ENCODE results near the gene SPON1. TPM values are rescaled to one million over a fixed set of nuclear protein-coding genes. Genes with fewer than 3 reads are reported as not detected.

Gene SPON1
- total RNA-seq, 1 experiment from 2014 or later: 0.20 TPM

DNA sequence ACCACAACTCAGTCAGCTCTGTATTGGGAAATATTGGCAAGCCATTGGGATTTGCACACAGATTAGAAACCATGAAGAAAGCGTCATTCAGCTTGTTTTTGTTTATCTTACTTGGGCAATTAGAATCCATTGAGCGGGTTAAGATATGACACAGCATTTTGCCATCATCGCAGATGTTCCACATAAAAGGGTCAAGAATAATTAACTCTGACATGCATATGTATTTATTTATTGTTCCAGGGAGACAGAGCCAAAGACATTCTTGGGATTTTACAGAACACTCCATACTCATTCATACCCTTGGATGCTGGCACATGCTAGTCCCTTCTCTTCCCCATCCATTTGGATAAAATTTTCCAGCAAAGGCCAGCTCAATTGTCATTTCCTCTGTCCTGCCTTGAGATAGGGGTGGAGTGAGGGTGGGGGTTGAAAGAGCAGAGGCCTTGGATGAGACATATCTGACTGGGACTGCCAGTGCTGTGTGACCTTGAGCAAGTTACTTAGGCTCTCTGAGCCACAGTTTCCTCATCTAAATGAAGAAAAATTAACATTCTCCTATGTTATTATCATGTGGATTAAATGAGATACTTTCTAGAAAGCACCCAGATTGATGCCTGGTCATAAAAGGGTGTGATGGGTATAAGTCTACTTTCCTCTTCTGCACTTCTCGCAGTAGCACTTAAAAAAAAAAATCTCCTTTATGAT, 216.7 kb downstream of the SPON1 start:
- DNase-seq: no peak
- no peak overlapping the region for H2BK5ac ChIP-seq (ENCODE audit: insufficient read length, low read length)
- H3K4me2 ChIP-seq (ENCODE audit: insufficient read depth, insufficient read length, low read length): no peak overlapping the region
- no peak overlapping the region for H3K18ac ChIP-seq (ENCODE audit: insufficient read length, low read depth, low read length)
- H3K27ac Mint-ChIP-seq: no peak overlapping the region
- H3T11ph ChIP-seq (ENCODE audit: low read length): no peak overlapping the region
- H3K27me3 Mint-ChIP-seq (ENCODE audit: low read depth): no peaks in the 10 kb centered on the region; the same call in 1 of the 2 replicates
- H4K20me1 ChIP-seq (ENCODE audit: control insufficient read depth, insufficient read depth, insufficient read length): no peaks in the 10 kb centered on the region
- no peak overlapping the region for H3K14ac ChIP-seq (ENCODE audit: insufficient read depth, low read length)
- no peak overlapping the region for H3K4ac ChIP-seq (ENCODE audit: low read depth, low read length)
- H3K79me2 ChIP-seq (ENCODE audit: insufficient read depth, low read length): no peaks in the 10 kb centered on the region
- no peak overlapping the region for H2BK120ac ChIP-seq (ENCODE audit: low read depth, low read length, poor library complexity, severe bottlenecking)
- H3K23me2 ChIP-seq (ENCODE audit: insufficient read length, low read depth, low read length, poor library complexity, severe bottlenecking): no peaks in the 10 kb centered on the region
- H3K4me3 Mint-ChIP-seq: no peak overlapping the region
- H2BK20ac ChIP-seq (ENCODE audit: low read depth, low read length, poor library complexity, severe bottlenecking): no peak overlapping the region
- no peak overlapping the region for H3K56ac ChIP-seq (ENCODE audit: insufficient read length, low read depth, low read length)
- H3K9me3 ChIP-seq (ENCODE audit: control insufficient read depth, low read depth, low read length): no peaks in the 10 kb centered on the region
- no peak overlapping the region for H2AK5ac ChIP-seq (ENCODE audit: insufficient read length, low read length)
- peaks cover 4% of the 10 kb centered on the region; the same call in 1 of the 2 replicates for H3K4me1 ChIP-seq (ENCODE audit: insufficient read depth, low read length)
- peaks cover 17 to 20% of the 10 kb centered on the region in 2 experiments for H3K4me1 Mint-ChIP-seq
- no peak overlapping the region for H4K8ac ChIP-seq (replicated peaks; ENCODE audit: insufficient read length, low read depth, low read length)
- no peak overlapping the region for H2BK12ac ChIP-seq (ENCODE audit: insufficient read length, low read depth, low read length)
- WGBS (ENCODE audit: extremely low coverage, insufficient read length, low lambda C conversion rate): no CpG with 5 or more reads among the region's 4 CpGs
- no peak overlapping the region for H2BK15ac ChIP-seq (ENCODE audit: low read depth, low read length)
- H4K91ac ChIP-seq (ENCODE audit: insufficient read length, low read depth, low read length): no peak overlapping the region
- no peak overlapping the region for H3K27ac ChIP-seq (ENCODE audit: insufficient read length, low read depth, low read length)
- H4K5ac ChIP-seq (ENCODE audit: insufficient read length, low read depth, low read length): no peak overlapping the region
- no peak overlapping the region for H2AFZ ChIP-seq (ENCODE audit: low read length)
- H3K36me3 Mint-ChIP-seq (ENCODE audit: insufficient read depth in 1 of 3, low read depth in 3 of 3): no peaks in the 10 kb centered on the region; a peak in 1 of 7 replicates
- no peak overlapping the region for H3K9ac ChIP-seq (ENCODE audit: extremely low read depth, insufficient read length, low read length)
- H3K27me3 ChIP-seq (ENCODE audit: insufficient read depth, low read length): no peaks in the 10 kb centered on the region
- TF ChIP-seq, protein P1, sequence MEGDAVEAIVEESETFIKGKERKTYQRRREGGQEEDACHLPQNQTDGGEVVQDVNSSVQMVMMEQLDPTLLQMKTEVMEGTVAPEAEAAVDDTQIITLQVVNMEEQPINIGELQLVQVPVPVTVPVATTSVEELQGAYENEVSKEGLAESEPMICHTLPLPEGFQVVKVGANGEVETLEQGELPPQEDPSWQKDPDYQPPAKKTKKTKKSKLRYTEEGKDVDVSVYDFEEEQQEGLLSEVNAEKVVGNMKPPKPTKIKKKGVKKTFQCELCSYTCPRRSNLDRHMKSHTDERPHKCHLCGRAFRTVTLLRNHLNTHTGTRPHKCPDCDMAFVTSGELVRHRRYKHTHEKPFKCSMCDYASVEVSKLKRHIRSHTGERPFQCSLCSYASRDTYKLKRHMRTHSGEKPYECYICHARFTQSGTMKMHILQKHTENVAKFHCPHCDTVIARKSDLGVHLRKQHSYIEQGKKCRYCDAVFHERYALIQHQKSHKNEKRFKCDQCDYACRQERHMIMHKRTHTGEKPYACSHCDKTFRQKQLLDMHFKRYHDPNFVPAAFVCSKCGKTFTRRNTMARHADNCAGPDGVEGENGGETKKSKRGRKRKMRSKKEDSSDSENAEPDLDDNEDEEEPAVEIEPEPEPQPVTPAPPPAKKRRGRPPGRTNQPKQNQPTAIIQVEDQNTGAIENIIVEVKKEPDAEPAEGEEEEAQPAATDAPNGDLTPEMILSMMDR (conservative IDR thresholded peaks at IDR 0.05): no peak
- H3K9me3 Mint-ChIP-seq: no peaks in the 10 kb centered on the region
- no peak overlapping the region for H3K23ac ChIP-seq (ENCODE audit: insufficient read length, low read depth, low read length)
- H3K79me1 ChIP-seq (ENCODE audit: insufficient read depth, low read depth, low read length, poor library complexity, severe bottlenecking): no peaks in the 10 kb centered on the region

Data from H9 (cell line).